GM12878 (cell line): ENCODE measurements around the gene NKG7. TPM values are rescaled to one million over a fixed set of nuclear protein-coding genes. Genes with fewer than 3 reads are reported as not detected.

ENCODE experiments used
- ATAC-seq: fragments of 200-7000 bp; cut with Tn5 transposase; 3 replicates; pipeline ENCODE4 v1.9.1; 2020; ENCODE audit warnings: mild to moderate bottlenecking, moderate library complexity
- BruUV-seq: library from RNA; stranded (reverse); fragments of 400-500 nt; replicated peaks from 2 replicates; lab custom pipeline; 2021; lab: Mats Ljungman, UMichigan
- CTCF ChIA-PET: fragments of 300-600 bp; sonication (Branson Sonifier 250); formaldehyde crosslinking; extraction: SDS; loops from one replicate; lab custom pipeline; 2021; ENCODE audit warnings: inconsistent platforms; lab: Yijun Ruan, JAX
- POLR2A ChIA-PET: fragments of 350-600 bp; formaldehyde crosslinking; extraction: SDS; loops from one replicate; lab custom pipeline; 2021; ENCODE audit warnings: inconsistent platforms; lab: Charles Lee
- RAD21 ChIA-PET: fragments of 300-600 bp; sonication (Branson Sonifier 250); formaldehyde crosslinking; loops from one replicate; lab custom pipeline; 2023; ENCODE audit warnings: antibody characterized with exemption; ENCODE audit not compliant: unreplicated experiment; lab: Charles Lee
- SMC1A ChIA-PET: fragments of 300-600 bp; sonication (Branson Sonifier 250); formaldehyde crosslinking; loops from one replicate; lab custom pipeline; 2023; ENCODE audit not compliant: unreplicated experiment, uncharacterized antibody; lab: Charles Lee
- DNase-seq: peaks from one replicate; pipeline ENCODE4 v3.0.0-alpha.2; 2011; ENCODE audit warnings: low read depth, low spot score
- FAIRE-seq: peaks from 3 replicates; lab custom pipeline; 2011; peaks lifted over from hg19 to GRCh38; lab: Jason Lieb, UNC
- H2AFZ ChIP-seq: 2 replicates; pipeline ENCODE4 v1.6.0; 2011; ENCODE audit warnings: low read depth, low read length, control low read depth; ENCODE audit not compliant: control insufficient read depth
- H3K27ac ChIP-seq: 2 replicates; pipeline ENCODE4 v1.5.1; 2011; ENCODE audit warnings: control low read depth; ENCODE audit not compliant: control insufficient read depth, insufficient read depth
- H3K27me3 ChIP-seq, 2 experiments: replicated peaks in 1 of 2; 2 replicates each; pipeline versions ENCODE4 v1.6.0 to v1.6.1; 2011; ENCODE audit warnings: low read length in 1 of 2; ENCODE audit not compliant: control insufficient read depth in 2 of 2, insufficient read depth in 2 of 2
- H3K36me3 ChIP-seq, 2 experiments: 2 replicates each; pipeline ENCODE4 v1.5.1; 2011; ENCODE audit warnings: low read length in 1 of 2; ENCODE audit not compliant: control insufficient read depth in 2 of 2, insufficient read depth in 2 of 2
- H3K4me1 ChIP-seq: 2 replicates; pipeline ENCODE4 v1.6.1; 2011; ENCODE audit warnings: mild to moderate bottlenecking, low read length, moderate library complexity, mixed read lengths; ENCODE audit not compliant: control insufficient read depth, insufficient read depth
- H3K4me2 ChIP-seq: 2 replicates; pipeline ENCODE4 v1.6.0; 2011; ENCODE audit warnings: control low read depth; ENCODE audit not compliant: control insufficient read depth, insufficient read depth
- H3K4me3 ChIP-seq: fragments of 200-600 bp; sonication (generic); 2 replicates; pipeline ENCODE4 v1.5.1; 2016
- H3K79me2 ChIP-seq: 2 replicates; pipeline ENCODE4 v1.6.0; 2011; ENCODE audit warnings: low read length; ENCODE audit not compliant: control insufficient read depth, insufficient read depth
- H3K9ac ChIP-seq: 2 replicates; pipeline ENCODE4 v1.8.0; 2011; ENCODE audit warnings: low read length, control low read depth, mixed read lengths; ENCODE audit not compliant: control insufficient read depth, insufficient read depth
- H3K9me3 ChIP-seq: replicated peaks from 3 replicates; pipeline ENCODE4 v1.5.1; 2011; ENCODE audit warnings: mild to moderate bottlenecking, low read length; ENCODE audit not compliant: control insufficient read depth, insufficient read depth
- H4K20me1 ChIP-seq: 2 replicates; pipeline ENCODE4 v1.6.0; 2011; ENCODE audit not compliant: control insufficient read depth, insufficient read depth
- LARP7 ChIP-seq: fragments of 450-650 bp; IDR thresholded peaks from 2 replicates; pipeline ENCODE4 v1.6.1; 2017; ENCODE audit warnings: mild to moderate bottlenecking
- WGBS: methylation state at CpG from one replicate; pipeline ENCODE4 v1.1.6; 2016; ENCODE audit warnings: low lambda C conversion rate; ENCODE audit not compliant: insufficient replicate concordance, insufficient coverage; ENCODE audit errors: missing lambda C conversion rate; 5-methylcytosine and 5-hydroxymethylcytosine counted together
- in situ Hi-C: fragments of 300-500 bp; cut with MboI; formaldehyde crosslinking; loops from 9 replicates; pipeline ENCODE4 v1.14.3; 2018; ENCODE audit warnings: mixed read lengths
- intact Hi-C: fragments of 100-400 bp; cut with micrococcal nuclease; formaldehyde crosslinking; loops from one replicate; pipeline ENCODE4 v1.14.2; 2022; ENCODE audit not compliant: unreplicated experiment
- polyA plus RNA-seq, 11 experiments: library from polyadenylated mRNA; depleted of rRNA in 4 of 11; unstranded in 6 of 11; stranded (reverse) in 5 of 11; fragments of >200 nt; fragmentation: Nextera tagmentation in 4 of 11; fragmentation: Illumina TruSeq in 1 of 11; extraction: Ambion mirVana in 4 of 11; extraction: Trizol in 1 of 11; gene quantifications; 1 replicate in 1 of 11; 2 replicates in 10 of 11; pipeline versions ENCODE4 v1.2.1 to v1.2.3, GENCODE V29; 2011 to 2016; ENCODE audit warnings: inconsistent platforms in 2 of 11, missing spikeins in 2 of 11, low read depth in 1 of 11
- total RNA-seq, 4 experiments: library from RNA; depleted of rRNA in 3 of 4; stranded (reverse); fragments of >200 nt in 3 of 4; fragmentation: Illumina TruSeq in 1 of 4; extraction: Trizol in 1 of 4; gene quantifications; 2 replicates each; pipeline versions ENCODE4 v1.2.1 to v1.2.3, GENCODE V29; 2013 to 2021
- TF ChIP-seq, protein P1 (sequence below): IDR thresholded peaks from 2 replicates; pipeline ENCODE4 v1.6.1; 2012; ENCODE audit warnings: low read depth, low read length, improper control_type of control experiment

Gene NKG7
- total and polyA plus RNA-seq, 10 of the 15 experiments (the other 5 are each of a cell fraction or from before 2014, with no cell fraction given) = 10.0 to 48.7 (median 22.3) TPM

DNA sequence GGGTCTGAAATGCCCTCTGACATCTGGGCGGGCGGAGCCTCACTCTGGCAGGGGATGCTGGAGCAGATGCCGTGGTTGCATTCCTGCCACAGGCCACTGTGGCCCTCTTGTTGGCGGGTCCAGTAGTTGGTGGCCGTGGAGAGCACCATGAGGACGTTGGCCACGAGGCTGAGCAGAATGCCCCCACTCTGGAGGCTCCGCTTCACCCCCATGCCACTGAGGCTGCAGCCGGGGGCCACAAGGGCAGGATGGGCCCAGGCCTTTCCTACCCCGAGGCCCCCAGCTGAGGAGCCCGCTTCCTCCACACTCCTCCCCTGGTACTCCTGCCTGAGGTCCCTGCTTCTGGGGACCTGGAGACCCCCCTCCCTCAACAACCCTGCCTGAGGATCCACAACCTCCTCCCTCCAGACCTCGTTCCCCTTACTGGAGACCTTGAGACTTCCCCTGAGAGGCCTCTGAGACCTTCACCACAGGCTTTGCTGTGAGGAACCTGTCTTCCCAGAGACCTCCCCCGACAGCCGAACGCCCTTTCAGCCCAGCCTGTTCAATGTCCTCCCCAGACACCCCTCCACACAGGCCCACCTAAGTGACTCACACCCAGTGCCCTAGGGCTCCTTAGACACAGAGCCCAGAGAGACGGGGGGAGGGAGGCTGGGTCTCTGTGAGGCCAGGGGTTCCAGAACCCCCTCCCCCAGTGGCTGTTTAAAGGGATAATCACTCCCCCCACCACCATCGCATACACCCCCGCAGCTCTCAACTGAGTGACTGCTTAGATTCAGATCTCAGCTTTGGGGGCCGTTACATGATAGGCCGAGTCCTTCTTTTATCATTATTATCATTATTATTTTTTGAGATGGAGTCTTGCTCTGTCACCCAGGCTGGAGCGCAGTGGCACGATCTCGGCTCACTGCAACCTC, 3.8 kb downstream of the NKG7 start, which contains the start of gene CLDND2:
Gene CLDND2, minus strand, starts transcription at position 638 of the 917 bp plus-strand sequence. Its CDS starts 426 bp downstream, at position 212.
- in situ Hi-C loops (loop anchor here (10.0 to 25.0 kb wide), 2 partner anchors 554 to 1031 kb away; partner anchors contain the start of gene KCNC3), intact Hi-C loops (no loop called here)
- ChIA-PET CTCF (interaction anchor here (0.6 to 2.4 kb wide), 8 partner anchors 8 to 72 kb away, joined by 3 to 12 read pairs (median 4); no protein-coding TSS in a partner anchor), POLR2A (interaction anchor here (1.1 to 2.8 kb wide), 8 partner anchors 8 to 73 kb away, joined by 3 to 64 read pairs (median 8); partner anchors contain the start of gene SIGLEC10), SMC1A (interaction anchor here (1.2 to 1.9 kb wide), 4 partner anchors 7 to 49 kb away, joined by 5 to 10 read pairs (median 6); partner anchors contain the start of gene SIGLEC10), RAD21 (interaction anchor here (0.5 to 2.3 kb wide), 7 partner anchors 8 to 48 kb away, joined by 3 to 34 read pairs (median 6); partner anchors contain the start of gene SIGLEC10)
- H3K36me3 ChIP-seq = no peaks in the 10 kb centered on the region
- H3K4me1 ChIP-seq = peaks cover 32% of the 10 kb centered on the region
- ATAC-seq = no peak
- no peaks in the 10 kb centered on the region for H4K20me1 ChIP-seq
- H3K9ac ChIP-seq = peak within 1 kb of the TSS; percentile 52
- H3K27me3 ChIP-seq = no peaks in the 10 kb centered on the region
- peaks cover 18% of the 10 kb centered on the region for H3K79me2 ChIP-seq
- peak within 1 kb of the TSS; percentile 56 for H3K27ac ChIP-seq
- peak within 1 kb of the TSS; percentile 89 for H3K4me2 ChIP-seq
- peak within 1 kb of the TSS; percentile 85 for H2AFZ ChIP-seq
- peak within 1 kb of the TSS; percentile 82 for H3K4me3 ChIP-seq
- H3K9me3 ChIP-seq = no peaks in the 10 kb centered on the region
- BruUV-seq = no TSS peak
- FAIRE-seq = no peak
- TF ChIP-seq LARP7 = peak; percentile 43; the same call in 1 of the 2 replicates
- TF ChIP-seq, protein P1, sequence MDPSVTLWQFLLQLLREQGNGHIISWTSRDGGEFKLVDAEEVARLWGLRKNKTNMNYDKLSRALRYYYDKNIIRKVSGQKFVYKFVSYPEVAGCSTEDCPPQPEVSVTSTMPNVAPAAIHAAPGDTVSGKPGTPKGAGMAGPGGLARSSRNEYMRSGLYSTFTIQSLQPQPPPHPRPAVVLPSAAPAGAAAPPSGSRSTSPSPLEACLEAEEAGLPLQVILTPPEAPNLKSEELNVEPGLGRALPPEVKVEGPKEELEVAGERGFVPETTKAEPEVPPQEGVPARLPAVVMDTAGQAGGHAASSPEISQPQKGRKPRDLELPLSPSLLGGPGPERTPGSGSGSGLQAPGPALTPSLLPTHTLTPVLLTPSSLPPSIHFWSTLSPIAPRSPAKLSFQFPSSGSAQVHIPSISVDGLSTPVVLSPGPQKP = no peak
- no peak for DNase-seq
- 54% methylated on average over 22 of the region's 23 CpGs for WGBS
